Measurements from ENCODE around the gene ZIC1. TPM values are rescaled to one million over a fixed set of nuclear protein-coding genes. Genes with fewer than 3 reads are reported as not detected.

Gene ZIC1
- total RNA-seq, 1 experiment from 2014 or later = not detected

DNA sequence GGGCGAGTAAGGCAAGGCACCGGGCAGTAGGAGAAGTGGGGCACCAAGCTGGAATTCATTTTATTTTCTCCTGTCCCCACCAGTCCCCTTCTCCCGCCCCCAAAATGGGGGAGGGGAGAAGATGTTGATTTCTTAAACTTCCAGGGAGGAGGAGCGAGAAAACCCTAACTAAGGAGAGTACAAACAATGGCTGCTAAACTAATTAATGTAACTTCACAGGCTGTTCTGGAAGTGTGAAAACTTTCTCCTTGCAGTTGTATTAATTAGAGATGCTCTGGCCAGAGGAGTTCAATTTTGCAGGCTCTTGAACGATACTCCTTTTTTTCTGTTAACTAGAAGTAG, 14.3 kb upstream of the ZIC1 start:
- DNase-seq (ENCODE audit: low read depth) = no peak

DNA sequence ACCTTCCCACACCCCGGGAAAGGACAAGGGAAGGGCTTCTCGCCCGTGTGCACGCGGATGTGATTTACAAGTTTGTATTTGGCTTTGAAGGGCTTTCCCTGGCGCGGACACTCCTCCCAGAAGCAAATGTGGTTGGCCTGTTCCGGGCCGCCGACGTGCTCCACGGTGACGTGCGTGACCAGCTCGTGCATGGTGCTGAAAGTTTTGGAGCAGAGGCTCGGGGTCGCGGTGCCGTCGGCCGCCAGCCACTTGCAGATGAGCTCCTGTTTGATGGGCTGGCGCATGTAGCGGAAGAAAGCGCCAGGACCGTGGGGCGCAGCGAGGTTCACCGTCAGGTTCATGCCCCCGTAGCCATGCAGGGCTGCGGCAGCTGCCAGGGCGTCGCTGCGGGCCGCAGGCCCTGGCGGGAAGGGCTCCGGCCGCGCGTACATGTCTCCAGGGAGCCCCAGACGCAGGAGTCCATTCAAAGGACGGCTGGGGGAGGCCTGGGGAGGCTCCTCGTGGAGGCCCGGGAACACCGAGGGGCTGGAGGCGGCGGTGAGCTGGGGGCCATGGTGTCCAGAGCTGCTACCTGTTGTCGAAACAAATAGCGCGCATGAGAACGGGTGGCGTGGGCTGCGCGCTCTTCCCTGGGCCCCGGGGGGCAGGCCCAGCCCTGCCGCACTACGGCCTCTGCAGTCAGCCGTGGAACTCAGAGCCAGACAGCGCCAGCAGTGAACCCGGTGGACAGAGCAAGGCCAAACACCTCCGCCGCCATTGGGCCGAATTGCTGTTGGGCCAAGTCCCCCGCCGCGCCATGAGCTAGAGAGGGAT, 13.1 kb upstream of the ZIC1 start:
- no peak for DNase-seq (ENCODE audit: low read depth)

DNA sequence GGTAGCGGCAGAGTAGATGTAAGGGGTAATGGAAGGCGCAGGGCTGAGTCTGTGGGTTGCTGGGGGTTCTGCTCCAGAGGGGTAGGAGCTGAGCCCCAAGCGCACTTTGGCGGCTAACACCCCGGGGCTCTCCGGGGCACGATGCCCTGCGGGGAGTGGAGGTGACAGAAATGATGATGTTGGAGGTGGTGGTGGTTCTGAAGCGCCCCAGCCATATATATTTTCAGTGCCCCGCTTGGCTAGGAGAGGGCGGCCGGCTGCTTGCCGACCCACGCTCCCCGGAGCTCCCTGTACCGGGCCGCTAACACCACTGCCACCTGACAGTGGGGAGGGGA, 12.5 kb upstream of the ZIC1 start:
- no peak for DNase-seq (ENCODE audit: low read depth)

DNA sequence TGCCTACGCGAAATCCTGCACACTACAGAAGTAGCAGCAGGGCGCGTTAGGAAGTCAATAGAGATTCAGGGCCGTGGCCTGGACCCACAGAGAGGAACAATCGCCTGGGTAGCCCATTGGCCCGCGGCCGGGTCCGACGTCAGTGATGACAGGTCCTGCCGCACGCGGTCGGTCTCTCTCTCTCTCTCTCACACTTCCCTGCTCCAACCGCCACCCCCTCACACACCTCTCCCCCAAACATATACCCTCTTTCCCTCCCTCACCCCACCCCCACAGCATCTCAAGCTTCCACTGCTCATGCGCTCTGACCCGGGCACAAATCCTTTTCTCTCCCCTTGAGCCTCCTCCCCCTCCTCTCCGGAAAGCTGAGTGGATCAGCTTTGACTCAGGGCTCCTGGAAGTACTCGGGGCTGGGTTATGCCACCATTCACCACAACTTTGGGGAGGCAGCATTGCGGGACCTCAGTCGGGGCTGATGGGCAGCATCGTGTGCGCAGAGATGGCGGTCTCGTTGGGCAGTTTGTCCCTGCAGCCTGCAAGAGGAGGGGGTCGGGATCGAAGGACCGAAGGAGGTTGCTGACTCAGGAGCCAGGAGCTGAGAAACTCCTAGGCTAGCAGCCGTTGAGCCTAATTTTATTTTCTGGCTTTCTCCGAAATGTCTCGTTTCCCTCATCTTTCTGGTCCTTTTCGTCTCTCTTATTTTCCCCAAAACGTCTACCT, 11.8 kb upstream of the ZIC1 start:
- DNase-seq (ENCODE audit: low read depth) = no peak

DNA sequence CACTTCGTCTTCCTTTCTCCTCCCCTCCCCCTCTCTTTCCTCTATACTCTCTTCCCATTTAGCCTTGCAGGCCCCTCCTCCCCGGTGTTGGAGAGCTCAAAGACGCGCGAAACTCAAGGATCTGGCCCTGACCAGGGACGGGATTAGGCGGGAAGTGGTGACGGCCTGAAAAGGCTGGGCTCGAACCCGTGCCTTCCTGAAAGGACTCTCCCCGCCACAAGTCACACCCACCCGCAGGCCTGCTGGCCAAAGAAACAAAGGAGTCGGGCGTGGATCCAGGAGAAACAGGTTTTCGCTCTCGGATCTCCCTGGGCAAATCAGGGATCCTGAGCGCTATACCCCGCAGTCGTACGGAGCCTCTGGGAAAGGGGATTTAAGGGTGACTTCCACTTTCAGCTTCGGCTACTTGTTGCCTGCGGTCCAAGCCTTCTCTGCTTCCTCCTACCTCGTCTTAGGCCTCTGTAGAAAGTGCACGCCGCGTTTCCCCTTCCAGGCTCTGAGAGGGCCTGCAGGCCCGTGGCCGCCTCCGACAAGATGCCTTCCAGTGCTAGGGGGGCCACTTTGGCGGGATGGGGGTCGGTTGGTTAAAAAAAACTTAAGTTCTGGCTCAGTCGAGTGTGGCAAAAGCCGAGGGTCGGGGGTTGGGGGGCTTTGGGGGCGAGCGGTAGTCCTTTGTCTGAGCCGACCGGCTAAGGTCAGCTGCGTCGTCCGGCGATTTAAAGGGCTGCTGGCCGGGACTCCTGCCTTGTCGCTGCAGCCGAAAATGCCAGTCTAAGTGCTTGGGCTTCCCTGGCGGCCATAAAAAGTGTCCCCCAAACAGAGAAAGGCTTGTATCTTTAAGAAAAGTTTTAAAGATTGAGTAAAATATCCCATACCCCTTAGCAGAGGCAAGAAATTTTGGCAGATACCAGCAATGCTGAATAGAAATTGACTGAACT, 11.0 kb upstream of the ZIC1 start:
- no peak for DNase-seq (ENCODE audit: low read depth)

DNA sequence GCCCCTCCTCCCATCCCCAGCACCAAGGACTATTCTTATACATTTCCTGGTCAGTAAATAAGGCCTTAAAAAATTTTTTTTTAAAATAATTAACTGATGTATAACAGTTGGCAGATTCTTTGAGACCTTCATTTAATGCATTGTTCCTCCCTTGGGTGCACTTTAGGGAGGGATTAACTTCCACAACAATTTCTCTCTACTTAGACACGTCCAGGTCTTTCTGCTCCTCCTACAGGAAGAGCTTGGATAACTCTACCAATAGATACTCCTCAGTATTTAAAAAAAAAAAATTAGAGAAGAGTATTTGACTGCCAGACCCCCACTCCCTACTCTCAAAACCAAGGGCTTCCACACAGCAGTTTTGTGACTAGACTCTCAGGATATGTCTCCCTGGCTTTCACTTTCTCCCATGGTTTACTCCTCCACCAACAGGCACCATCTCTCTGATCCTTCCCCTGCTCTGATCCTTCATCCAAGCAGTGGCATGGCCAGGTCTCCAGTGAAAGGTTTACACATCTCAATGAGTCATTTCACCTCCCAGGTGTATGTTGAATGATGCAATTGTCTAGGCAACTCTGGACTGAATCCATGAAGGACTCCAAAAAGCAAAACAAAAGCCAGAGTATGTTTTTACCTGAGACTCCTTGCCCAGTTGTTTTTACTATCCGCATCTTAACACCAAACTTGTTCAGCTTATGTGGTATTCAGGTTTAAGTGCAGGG, 10.2 kb upstream of the ZIC1 start:
- DNase-seq (ENCODE audit: low read depth) = no peak

DNA sequence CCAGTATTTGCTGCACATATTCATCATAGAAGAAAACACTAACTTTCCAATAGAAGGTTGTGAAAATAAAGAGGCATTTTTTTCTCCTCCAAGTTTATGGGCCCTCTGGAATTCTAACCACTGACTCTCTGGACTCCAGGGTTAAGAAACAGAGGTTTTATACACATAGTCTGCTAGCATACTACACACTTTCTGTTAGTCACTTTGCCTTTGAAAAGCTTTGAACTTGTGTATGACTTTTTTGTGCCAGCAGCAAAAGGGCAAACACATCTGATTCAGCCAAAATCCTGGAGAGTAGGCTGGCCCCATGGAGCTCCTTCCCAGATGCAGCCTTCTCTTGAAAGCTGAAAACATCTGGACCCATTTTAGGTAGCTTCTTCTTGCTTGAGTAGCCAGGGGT, 9.1 kb upstream of the ZIC1 start:
- no peak for DNase-seq (ENCODE audit: low read depth)

DNA sequence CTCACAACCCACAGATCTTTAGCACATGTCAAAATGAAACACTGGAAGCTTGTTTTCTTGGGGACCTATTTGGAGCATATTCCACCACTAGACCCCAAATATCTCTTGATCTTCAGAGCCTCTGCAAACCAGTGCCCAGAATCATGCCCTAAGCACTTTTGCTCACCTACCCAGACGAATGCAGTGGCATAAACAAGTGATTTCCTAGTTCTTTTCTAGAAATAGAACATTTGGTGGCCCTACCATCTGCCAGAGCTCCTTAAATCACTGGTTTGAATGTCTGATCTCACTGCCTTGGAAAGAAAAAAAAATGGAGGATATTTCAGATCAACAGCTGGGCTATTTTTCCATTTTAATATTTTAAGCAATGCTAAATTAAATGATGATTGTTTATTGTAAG, 8.2 kb upstream of the ZIC1 start:
- no peak for DNase-seq (ENCODE audit: low read depth)

DNA sequence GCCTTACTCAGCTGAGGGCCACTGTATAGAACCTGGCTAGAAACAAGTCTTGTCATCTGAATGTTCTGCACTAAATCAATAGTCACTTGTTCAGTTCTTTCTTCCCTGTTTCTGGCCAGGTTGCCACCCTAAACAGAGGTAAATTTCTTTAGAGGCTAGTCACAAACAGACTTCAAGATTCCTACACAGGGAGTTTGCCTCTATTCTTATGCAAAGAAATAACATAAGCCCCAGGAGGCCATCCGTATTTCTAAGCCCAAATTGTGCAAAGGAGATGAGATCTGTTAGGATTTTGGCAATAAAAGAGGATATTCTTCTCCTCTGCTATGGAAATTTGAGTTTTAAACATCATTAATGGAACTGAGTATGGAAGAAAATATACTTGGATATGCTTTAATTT, 7.7 kb upstream of the ZIC1 start:
- no peak for DNase-seq (ENCODE audit: low read depth)

DNA sequence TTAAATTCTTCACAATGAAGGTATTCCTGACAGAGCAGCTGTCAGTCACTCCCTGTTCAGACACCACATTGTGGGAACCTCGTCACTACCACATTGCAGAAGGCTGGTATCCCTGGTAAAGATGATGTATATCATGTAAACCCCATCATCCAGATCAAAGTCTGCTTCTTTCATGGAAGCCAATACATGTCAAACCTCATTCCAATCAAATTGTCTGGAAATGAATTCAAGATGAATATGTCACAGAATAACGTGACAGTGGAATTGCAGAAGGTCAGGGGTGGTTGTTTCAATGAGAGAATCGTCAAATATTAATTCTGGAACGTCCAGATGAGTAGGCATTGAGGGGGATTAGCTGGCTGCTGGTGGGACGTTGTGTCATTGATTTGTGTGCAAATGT, 7.0 kb upstream of the ZIC1 start:
- no peak for DNase-seq (ENCODE audit: low read depth)

DNA sequence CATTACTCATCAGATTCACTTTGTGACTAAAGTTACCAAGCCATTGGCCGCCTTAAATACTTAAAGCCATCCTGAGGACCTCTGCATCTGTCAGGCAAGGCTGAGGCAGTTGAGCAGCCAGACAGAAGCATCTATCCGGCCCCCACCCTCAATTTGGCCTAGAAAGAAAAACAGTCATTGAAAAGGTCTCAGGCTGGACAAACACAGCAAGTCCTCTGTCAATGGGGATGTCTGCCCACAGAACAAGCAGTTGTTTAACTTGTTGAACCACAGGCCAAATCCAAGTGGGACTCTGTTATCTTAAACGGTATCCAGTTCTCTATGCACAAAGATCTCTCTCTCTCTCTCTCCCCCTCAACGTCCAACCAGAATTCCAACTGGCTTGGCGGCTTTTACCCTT, 5.7 kb upstream of the ZIC1 start:
- DNase-seq (ENCODE audit: low read depth) = no peak

DNA sequence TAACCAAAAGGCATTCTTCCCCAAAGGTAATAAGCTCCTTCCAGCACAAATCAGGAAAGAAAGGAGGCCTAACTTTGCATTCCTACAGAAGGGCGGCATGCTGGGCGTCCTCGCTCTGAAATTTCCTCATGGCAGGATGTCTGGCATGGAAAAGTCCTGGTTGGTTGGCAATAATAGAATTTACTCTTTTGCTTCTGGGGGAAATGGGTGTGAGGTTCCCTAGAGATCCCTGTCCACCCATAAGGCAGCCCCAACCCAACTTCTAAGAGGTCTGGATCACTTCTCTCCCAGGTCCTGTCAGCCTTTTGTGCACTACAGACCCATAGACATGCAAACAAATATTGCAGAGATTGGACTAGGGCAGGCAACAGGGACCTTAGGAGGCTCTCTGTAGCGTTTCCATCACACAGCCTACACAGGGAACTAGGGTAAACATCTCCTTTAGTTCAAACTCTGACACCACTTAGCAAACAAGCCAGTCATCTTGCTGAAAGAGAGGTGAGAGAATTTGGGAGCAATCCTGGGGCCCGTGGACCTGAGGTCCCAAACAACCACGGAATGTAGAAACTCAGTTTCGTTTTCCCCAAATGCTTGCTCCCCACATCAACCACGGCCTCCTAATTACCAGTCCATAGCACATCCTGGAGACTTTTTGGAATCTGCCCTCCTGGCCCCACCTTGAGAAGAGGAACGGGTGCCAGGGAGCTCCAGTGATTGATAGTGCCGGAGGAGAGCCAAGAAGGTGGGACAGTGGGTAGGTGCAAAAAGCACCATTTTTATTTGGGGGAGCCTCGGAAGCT, 5.0 kb upstream of the ZIC1 start:
- no peak for DNase-seq (ENCODE audit: low read depth)

DNA sequence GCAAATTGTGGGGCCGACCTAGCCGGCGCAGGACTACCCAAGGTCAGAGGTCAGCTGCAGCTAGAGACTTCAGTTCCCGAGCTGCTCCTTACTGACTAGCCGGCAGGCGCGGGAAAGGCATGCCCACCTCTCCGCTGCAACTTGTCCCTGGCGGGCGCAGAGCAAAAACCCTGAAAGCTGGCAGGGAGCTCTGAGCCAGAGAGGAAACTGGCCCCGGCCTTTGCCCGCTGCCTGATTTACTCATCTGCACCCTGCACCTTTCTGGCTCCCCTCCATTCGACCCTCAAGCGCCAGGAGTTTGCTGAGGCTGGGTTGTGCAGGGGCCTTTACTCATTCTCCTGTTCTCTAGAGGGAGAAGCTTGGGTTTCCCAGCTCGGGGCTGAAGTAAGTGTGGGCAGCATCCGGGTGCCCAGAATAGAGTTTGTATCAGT, 4.3 kb upstream of the ZIC1 start:
- no peak for DNase-seq (ENCODE audit: low read depth)

DNA sequence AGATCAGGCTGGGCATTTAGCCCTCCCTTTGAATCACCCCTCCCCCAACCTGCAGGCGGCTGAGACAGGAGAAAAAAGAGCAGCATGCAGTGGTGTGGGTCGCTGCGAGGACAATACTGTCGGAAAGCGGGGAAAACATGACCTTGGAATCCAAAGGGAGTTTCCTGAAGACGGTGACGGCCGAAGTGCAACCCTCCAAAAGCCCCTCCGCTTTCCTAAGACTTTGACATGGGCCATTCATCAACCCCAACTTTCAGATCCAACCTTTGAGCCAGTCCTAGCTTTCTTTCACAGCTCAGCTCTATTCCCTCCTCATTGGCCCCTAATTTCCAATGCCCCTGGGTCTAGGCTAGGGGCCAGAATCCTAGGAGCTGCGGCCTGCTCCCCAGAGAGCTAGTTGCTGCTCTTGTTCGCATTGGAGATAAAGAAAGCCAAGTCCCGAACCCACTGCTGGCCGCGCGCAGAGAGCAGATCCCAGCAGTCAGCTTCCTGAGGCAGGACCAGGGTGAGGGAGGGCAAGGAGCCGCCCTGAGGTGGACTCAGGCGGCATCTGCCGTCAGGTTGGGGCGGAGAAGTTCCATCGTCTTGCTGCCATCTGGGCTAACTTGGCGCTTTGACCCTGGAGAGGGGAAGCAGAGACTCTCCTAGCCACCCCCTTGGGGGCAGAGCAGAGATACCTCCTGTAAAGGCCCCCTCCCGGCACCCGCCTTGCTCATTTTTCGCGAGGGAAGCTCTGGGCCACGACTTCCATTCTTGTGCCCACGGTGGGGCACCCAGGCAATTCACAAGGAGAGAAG, 3.7 kb upstream of the ZIC1 start:
- DNase-seq (ENCODE audit: low read depth) = no peak

DNA sequence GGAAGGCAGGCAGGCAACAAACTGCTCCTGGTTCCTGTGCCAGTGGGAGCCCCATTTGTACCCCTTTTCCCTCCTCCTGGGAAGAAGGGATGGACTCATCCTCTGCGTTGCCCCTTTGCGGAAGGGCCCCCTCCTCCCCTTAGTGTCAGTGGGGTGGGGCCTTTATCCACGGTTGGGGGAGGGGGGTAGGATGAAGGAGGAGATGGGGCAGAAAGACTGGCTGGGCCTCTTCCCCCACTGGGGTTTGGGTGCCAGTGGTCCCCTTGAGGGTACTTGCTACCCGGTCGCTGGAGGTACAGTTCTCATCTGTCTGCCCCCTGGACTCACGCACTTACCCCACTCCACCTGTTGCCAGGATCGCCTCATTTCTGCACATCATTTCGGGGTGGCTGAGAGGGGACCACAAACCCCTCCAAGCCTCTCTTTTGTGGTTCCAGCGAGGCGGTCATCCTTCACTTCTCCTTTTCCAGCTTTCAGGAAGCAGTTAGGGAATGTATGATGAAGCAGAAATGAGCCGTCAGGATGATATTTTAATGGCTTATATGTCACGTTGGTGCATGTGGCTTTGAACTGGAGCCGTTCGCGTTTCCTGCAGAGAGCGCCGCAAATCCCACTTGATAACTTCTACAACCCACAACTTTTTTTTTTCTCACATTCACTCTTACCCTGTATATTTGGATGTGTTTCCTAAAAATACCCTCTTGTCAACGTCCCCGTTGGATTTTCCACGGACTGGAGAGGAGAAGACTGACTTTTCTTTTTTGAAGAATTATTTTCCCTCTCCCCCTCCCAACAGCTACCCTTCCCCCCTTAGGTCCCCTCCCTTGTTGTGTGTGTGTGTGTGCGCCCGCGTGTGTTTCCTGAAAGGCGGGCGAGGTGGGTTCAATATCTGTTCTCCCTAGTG, 2.9 kb upstream of the ZIC1 start, which contains the start of gene ZIC4:
ZIC4 (minus strand) TSS at position 516 of the 904 bp plus-strand sequence. CDS start 3,746 bp downstream, outside the sequence.
- DNase-seq (ENCODE audit: low read depth) = no peak

DNA sequence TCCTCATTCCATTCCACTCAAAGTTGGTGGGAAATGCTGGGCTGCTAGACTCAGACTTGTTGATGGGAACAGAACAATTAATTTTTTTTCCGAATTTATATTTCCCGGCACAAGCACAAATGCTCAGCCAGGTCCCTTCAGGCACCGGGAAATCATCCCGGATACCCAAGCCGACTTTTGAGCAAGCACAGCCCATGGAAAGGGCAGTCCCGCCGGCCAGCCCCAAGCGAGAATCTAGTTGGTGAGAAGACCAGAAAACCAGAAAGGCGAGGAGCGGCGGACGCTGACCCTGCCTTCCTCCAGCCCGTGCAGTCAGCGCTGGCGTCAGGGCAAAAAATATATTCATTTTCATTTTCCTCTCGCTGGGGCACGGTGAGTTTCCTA, 2.1 kb upstream of the ZIC1 start:
- DNase-seq (ENCODE audit: low read depth) = no peak

DNA sequence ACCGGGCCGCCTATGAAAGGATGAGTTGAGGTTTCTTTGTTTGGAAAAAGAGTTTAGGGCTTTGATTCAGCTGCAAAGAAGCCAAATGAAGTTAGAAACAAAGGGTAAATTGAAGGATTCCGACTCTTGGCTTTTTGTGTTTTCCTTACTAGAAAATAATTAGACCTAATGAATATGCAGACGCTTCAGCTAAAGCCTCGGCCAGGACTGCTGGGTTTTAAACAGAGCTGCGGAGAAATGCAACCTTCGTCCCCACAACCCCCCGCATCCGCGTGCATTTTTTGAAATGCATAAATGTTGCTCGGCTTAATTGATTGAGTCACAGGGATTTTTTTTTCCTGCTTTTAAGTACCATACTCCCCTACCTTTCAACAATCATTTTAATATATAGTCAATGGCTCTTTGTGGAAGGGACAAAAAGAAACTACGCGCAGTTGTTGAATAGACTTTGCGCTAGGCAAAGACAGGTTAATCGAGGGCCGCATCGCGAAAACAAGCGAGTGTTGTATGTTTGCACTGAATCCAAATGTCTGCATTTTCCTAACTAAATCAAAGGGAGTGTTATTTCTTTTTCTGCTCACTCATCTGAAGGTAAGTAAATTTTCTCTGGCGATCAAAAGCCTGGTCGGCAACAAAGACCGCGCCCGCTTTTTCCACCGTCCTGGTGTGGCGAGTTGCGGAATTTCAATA, 1.5 kb upstream of the ZIC1 start:
- DNase-seq (ENCODE audit: low read depth) = no peak

Measured in HT1080 (cell line).